Right atrium auricular region (tissue), 2 donors: ENCODE results near the gene SET. TPM values are rescaled to one million over a fixed set of nuclear protein-coding genes. Genes with fewer than 3 reads are reported as not detected.

Source experiments
- DNase-seq: peaks from one replicate; pipeline ENCODE4 v3.0.0-alpha.2; 2019; ENCODE audit warnings: low spot score
- H3K27ac ChIP-seq, 2 donors: fragments of 200-600 bp; sonication (generic); 1 replicate in 1 of 2; 2 replicates in 1 of 2; pipeline ENCODE4 v1.5.1; 2016 to 2019
- H3K27me3 ChIP-seq, 2 donors: fragments of 200-600 bp; sonication (generic); one replicate each; pipeline versions ENCODE4 v1.5.1 to v1.6.0; 2017 to 2019
- H3K36me3 ChIP-seq: fragments of 200-600 bp; sonication (generic); one replicate; pipeline ENCODE4 v1.5.1; 2016
- H3K4me1 ChIP-seq, 2 donors: fragments of 200-600 bp; sonication (generic); one replicate each; pipeline versions ENCODE4 v1.5.1 to v1.6.0; 2017 to 2019
- H3K4me3 ChIP-seq, 2 donors: fragments of 200-600 bp; sonication (generic); 1 replicate in 1 of 2; 2 replicates in 1 of 2; pipeline ENCODE4 v1.5.1; 2017 to 2019; ENCODE audit warnings: mild to moderate bottlenecking in 1 of 2, moderate library complexity in 1 of 2
- H3K9me3 ChIP-seq, 2 donors: fragments of 200-600 bp; sonication (generic); one replicate each; pipeline ENCODE4 v1.5.1; 2019
- total RNA-seq, 2 donors: library from RNA; depleted of rRNA; stranded (reverse); fragments of >200 nt; gene quantifications; one replicate each; pipeline ENCODE4 v1.1.0, GENCODE V29; 2016
- TF ChIP-seq, protein P1 (sequence below), 2 donors: fragments of 200-600 bp; sonication (generic); IDR thresholded peaks; one replicate each; pipeline ENCODE4 v1.5.1; 2019; ENCODE audit warnings: antibody characterized with exemption in 2 of 2

SET gene
- total RNA-seq, 2 donors from 2014 or later = 104 to 125 TPM

DNA sequence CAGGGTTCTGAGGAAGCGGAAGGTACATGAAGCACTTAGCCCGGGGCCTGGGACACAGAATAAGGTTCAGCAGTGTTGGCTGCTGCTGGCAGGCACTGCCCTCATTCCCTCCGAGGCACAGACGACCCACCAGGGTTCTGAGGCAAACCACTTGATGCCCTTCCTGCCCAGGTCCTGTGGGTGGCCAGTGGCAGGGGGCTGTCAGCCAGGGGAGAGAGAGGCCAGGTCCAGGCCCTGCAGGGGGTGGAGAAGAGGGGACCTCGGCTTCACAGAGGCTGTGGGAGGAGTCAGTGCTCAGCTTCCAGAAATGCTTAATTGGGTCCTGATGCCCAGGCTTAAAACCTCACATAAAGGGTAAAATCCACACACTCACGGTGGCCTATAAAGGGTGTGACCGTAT lies 39.3 kb downstream of the SET start:
- DNase-seq = no peak

DNA sequence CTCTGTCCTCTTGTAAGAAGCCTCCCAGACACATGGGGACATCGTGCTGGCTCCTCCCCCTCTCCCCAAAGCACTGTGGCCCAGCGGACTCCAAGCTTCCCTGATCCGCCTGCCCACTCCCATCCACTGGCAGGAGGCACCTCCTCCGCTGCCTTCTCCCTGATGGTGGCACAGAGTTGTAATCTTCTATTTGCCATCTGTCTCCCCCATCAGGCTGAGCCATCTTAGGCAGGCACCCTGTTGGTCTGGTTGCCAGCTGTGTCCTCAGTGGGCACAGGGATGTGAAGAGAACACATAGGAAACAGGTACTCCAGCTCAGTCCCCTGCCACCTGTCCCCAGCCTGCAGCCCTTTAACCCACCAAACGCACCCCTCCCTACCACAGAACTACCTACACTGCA lies 40.3 kb downstream of the SET start:
- Histone ChIP-seq H3K36me3 (peaks cover 10% of the 10 kb centered on the region), H3K4me1 (peaks cover 0 to 9% of the 10 kb centered on the region in 2 donors), H3K27ac (no peak overlapping the region), H3K27me3 (no peaks in the 10 kb centered on the region), H3K9me3 (no peaks in the 10 kb centered on the region), H3K4me3 (no peak overlapping the region)
- DNase-seq = no peak
- TF ChIP-seq, protein P1, sequence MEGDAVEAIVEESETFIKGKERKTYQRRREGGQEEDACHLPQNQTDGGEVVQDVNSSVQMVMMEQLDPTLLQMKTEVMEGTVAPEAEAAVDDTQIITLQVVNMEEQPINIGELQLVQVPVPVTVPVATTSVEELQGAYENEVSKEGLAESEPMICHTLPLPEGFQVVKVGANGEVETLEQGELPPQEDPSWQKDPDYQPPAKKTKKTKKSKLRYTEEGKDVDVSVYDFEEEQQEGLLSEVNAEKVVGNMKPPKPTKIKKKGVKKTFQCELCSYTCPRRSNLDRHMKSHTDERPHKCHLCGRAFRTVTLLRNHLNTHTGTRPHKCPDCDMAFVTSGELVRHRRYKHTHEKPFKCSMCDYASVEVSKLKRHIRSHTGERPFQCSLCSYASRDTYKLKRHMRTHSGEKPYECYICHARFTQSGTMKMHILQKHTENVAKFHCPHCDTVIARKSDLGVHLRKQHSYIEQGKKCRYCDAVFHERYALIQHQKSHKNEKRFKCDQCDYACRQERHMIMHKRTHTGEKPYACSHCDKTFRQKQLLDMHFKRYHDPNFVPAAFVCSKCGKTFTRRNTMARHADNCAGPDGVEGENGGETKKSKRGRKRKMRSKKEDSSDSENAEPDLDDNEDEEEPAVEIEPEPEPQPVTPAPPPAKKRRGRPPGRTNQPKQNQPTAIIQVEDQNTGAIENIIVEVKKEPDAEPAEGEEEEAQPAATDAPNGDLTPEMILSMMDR (IDR thresholded peaks at IDR 0.05) = no peak

More for the DNA sequence above, 39.3 kb downstream of the SET start:
- no peak overlapping the region for H3K27ac ChIP-seq
- H3K36me3 ChIP-seq = peaks cover 10% of the 10 kb centered on the region
- TF ChIP-seq, protein P1 (IDR thresholded peaks at IDR 0.05) = no peak
- H3K9me3 ChIP-seq = no peaks in the 10 kb centered on the region
- H3K4me1 ChIP-seq = peaks cover 0 to 15% of the 10 kb centered on the region in 2 donors
- H3K4me3 ChIP-seq = no peak overlapping the region
- no peaks in the 10 kb centered on the region for H3K27me3 ChIP-seq

DNA sequence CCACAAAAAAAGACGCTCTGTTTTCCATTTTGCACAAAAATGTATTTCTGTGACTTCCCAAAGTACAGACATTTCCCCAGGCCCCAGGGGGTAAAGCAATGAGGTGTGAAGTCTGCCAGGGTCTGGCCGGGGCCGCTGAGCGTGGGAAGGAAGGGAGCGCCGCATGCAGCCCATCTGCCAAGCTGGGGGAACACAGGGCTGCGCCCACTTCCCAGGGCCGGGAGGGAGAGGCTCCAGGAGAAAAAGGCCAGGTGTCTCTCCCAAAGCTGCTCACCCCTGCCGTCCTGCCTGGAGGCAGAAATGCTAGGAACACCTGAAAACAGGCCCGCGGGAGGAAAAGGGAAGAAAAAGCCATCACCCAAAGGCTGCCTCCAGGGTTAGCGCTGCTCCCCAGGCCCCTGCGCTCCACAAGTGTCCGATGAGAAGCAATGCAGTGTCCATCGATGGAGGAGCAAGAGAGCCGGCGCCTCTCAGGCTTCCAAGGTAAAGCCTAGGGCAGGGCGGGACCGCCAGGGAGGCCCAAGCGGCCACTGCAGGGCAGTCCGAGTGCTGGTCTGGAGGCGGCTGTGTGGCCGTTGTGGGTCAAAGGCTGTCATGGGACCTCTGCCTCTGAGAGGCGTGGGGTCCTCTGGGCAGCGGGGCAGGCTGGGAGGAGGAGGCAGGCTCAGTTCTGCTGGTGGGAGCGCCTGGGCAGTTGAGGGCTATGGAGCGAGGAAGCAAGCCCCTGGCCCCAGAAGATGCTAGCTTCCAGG lies 40.9 kb downstream of the SET start:
- peaks cover 0 to 3% of the 10 kb centered on the region in 2 donors for H3K4me1 ChIP-seq
- no peak overlapping the region for H3K27ac ChIP-seq
- H3K4me3 ChIP-seq = no peak overlapping the region
- H3K9me3 ChIP-seq = no peaks in the 10 kb centered on the region
- TF ChIP-seq, protein P1 (IDR thresholded peaks at IDR 0.05) = no peak
- no peak for DNase-seq
- H3K27me3 ChIP-seq = no peaks in the 10 kb centered on the region
- peaks cover 14% of the 10 kb centered on the region for H3K36me3 ChIP-seq

DNA sequence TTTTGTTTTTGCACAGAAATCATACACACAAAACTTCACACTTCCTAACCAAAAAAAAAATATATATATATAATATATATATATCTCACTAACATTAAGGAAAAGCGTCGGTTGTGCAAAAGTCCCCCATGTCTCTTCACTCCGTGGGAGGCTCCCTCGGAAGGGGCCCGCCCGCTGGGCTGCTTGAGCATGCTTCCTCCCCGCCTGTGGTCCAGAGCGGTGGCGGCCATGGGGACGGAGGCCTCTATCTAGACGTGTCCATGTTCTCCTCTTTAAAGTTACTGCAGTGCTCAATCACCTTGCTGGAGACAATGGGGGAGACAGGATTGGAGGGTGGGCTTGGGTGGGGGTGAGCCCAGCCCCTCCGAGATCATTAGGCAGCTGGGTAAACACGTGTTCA lies 42.1 kb downstream of the SET start:
- no peaks in the 10 kb centered on the region for H3K4me1 ChIP-seq
- DNase-seq = no peak
- H3K4me3 ChIP-seq = no peak overlapping the region
- H3K36me3 ChIP-seq = peaks cover 18% of the 10 kb centered on the region
- TF ChIP-seq, protein P1 (IDR thresholded peaks at IDR 0.05) = no peak
- H3K27ac ChIP-seq = no peak overlapping the region
- H3K27me3 ChIP-seq = no peaks in the 10 kb centered on the region
- H3K9me3 ChIP-seq = no peaks in the 10 kb centered on the region

DNA sequence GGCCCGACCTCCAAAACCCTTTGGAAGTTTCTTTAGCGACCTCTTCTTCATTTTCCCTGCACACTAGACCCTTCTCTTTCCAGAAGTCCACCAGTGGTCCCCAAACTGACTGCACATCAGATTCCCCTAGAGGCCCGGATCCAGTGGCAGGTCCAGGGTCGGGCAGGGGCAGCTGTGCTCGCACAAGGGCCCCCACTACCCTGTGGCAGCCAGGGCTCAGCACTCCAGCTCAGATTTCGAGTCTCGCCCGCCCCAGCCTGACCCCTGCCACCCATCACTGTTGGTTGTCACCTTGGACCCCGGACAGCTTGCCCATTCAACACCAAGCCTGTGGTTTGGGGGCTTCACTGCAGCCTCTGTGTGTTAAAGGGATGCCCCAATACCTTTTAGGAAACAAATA lies 42.7 kb downstream of the SET start:
- TF ChIP-seq, protein P1 (IDR thresholded peaks at IDR 0.05) = no peak
- H3K4me3 ChIP-seq = no peak overlapping the region
- no peak for DNase-seq
- no peaks in the 10 kb centered on the region for H3K4me1 ChIP-seq
- no peaks in the 10 kb centered on the region for H3K9me3 ChIP-seq
- no peak overlapping the region for H3K27ac ChIP-seq
- H3K36me3 ChIP-seq = peaks cover 18% of the 10 kb centered on the region
- H3K27me3 ChIP-seq = no peaks in the 10 kb centered on the region

DNA sequence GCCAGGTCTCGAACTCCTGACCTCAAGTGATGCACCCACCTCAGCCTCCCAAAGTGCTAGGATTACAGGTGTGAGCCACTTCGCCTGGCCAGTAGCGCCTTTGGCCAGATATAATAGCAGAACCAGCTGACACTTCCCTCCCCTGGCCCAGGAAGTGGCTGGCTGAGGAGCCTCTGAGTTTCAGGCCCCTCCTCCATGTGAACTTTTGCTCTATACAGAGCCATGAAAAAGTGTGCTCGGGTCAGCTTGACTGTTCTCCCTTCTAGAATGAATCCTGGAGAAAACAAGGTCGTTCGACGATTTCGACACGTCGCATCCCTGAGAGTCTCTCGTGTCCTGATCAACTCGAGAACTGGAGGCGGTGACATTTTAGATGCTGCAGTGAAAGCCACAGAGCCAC lies 43.6 kb downstream of the SET start:
- no peaks in the 10 kb centered on the region for H3K9me3 ChIP-seq
- TF ChIP-seq, protein P1 (IDR thresholded peaks at IDR 0.05) = no peak
- DNase-seq = no peak
- no peak overlapping the region for H3K27ac ChIP-seq
- H3K36me3 ChIP-seq = peaks cover 24% of the 10 kb centered on the region
- H3K27me3 ChIP-seq = no peaks in the 10 kb centered on the region
- H3K4me3 ChIP-seq = no peak overlapping the region
- no peaks in the 10 kb centered on the region for H3K4me1 ChIP-seq
